Vagina (tissue), 2 donors: ENCODE measurements around the gene ADGRF1. TPM values are rescaled to one million over a fixed set of nuclear protein-coding genes. Genes with fewer than 3 reads are reported as not detected.
A peak's percentile ranks its signal among the peaks of the same experiment; 100 is the strongest.
"Not testable (repeated sequence)": the region's sequence is repeated elsewhere in the genome, so short reads cannot be mapped to it uniquely, and the experiment has no call there.

Source experiments
- DNase-seq, 2 donors: peaks; one replicate each; pipeline ENCODE4 v3.0.0-alpha.2; 2017; ENCODE audit errors: extremely low spot score in 2 of 2
- H3K27ac ChIP-seq: fragments of 200-600 bp; sonication (generic); one replicate; pipeline ENCODE4 v1.5.1; 2019
- H3K27me3 ChIP-seq: fragments of 200-600 bp; sonication (generic); one replicate; pipeline ENCODE4 v1.5.1; 2019
- H3K36me3 ChIP-seq, 2 donors: fragments of 200-600 bp; sonication (generic); one replicate each; pipeline ENCODE4 v1.5.1; 2017 to 2019
- H3K4me1 ChIP-seq: fragments of 200-600 bp; sonication (generic); one replicate; pipeline ENCODE4 v1.5.1; 2019
- H3K4me3 ChIP-seq, 2 donors: fragments of 200-600 bp; sonication (generic); 1 replicate in 1 of 2; 2 replicates in 1 of 2; pipeline ENCODE4 v1.5.1; 2016 to 2019
- H3K9me3 ChIP-seq: fragments of 200-600 bp; sonication (generic); one replicate; pipeline ENCODE4 v1.5.1; 2019
- POLR2A ChIP-seq, 2 donors: fragments of 450-650 bp; IDR thresholded peaks; one replicate each; pipeline ENCODE4 v1.6.1; 2017; ENCODE audit warnings: antibody characterized with exemption in 2 of 2, mild to moderate bottlenecking in 2 of 2, moderate library complexity in 2 of 2
- POLR2AphosphoS5 ChIP-seq, 2 donors: sonication (generic); formaldehyde crosslinking; IDR thresholded peaks; one replicate each; pipeline ENCODE4 v1.9.0; 2017; ENCODE audit warnings: antibody characterized with exemption in 2 of 2, mild to moderate bottlenecking in 2 of 2, low read depth in 1 of 2; ENCODE audit not compliant: insufficient read depth in 1 of 2
- intact Hi-C: fragments of 100-400 bp; cut with DNase I; formaldehyde crosslinking; loops from one replicate; pipeline ENCODE4 v1.15.1; 2023
- total RNA-seq: library from RNA; depleted of rRNA; stranded (reverse); fragments of >200 nt; gene quantifications from one replicate; pipeline ENCODE4 v1.2.3, GENCODE V29; 2016
- TF ChIP-seq, protein P1 (sequence below), 3 experiments: fragments of 450-650 bp in 2 of 3; fragments of 200-600 bp in 1 of 3; sonication (generic) in 1 of 3; IDR thresholded peaks; one replicate each; pipeline ENCODE4 v1.5.1; 2017 to 2019; ENCODE audit warnings: antibody characterized with exemption in 3 of 3, mild to moderate bottlenecking in 2 of 3, moderate library complexity in 2 of 3

Gene ADGRF1
- total RNA-seq, 1 donor from 2014 or later, result 8.3 TPM

DNA sequence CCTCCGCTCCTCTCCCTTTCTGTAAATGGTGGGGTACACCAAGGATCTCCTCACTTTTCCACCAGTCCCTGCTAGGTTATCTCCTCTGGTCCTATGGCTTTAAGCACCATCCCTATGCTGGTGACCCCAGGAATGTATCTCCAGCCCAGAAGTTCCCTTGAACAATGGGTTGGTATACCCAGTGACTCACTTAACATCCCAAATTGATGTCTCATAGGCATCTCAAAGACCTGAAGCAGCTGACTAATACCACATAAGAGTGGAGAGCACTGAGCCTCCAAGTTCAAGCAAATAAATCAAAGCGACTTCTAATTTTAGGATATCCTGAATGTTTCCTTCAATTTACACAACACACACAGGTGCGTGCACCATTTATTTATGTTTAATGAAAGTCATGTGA is 48.3 kb downstream of the ADGRF1 start:
- no peaks in the 10 kb centered on the region for H3K9me3 ChIP-seq
- TF ChIP-seq, protein P1, sequence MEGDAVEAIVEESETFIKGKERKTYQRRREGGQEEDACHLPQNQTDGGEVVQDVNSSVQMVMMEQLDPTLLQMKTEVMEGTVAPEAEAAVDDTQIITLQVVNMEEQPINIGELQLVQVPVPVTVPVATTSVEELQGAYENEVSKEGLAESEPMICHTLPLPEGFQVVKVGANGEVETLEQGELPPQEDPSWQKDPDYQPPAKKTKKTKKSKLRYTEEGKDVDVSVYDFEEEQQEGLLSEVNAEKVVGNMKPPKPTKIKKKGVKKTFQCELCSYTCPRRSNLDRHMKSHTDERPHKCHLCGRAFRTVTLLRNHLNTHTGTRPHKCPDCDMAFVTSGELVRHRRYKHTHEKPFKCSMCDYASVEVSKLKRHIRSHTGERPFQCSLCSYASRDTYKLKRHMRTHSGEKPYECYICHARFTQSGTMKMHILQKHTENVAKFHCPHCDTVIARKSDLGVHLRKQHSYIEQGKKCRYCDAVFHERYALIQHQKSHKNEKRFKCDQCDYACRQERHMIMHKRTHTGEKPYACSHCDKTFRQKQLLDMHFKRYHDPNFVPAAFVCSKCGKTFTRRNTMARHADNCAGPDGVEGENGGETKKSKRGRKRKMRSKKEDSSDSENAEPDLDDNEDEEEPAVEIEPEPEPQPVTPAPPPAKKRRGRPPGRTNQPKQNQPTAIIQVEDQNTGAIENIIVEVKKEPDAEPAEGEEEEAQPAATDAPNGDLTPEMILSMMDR (IDR thresholded peaks at IDR 0.05), result no peak
- no peak for TF ChIP-seq POLR2A (IDR thresholded peaks at IDR 0.05)
- no peak for TF ChIP-seq POLR2AphosphoS5 (IDR thresholded peaks at IDR 0.05; ENCODE audit: insufficient read depth in 1 of 2, low read depth in 1 of 2)
- DNase-seq, result no peak
- no peaks in the 10 kb centered on the region for H3K27me3 ChIP-seq
- H3K4me1 ChIP-seq, result peaks cover 7% of the 10 kb centered on the region
- H3K4me3 ChIP-seq, result no peak overlapping the region
- H3K36me3 ChIP-seq, result no peaks in the 10 kb centered on the region
- no peak overlapping the region for H3K27ac ChIP-seq
- intact Hi-C loops, result loop anchor here (5.0 kb wide), 1 partner anchor 147 kb away; no protein-coding TSS in a partner anchor

- not testable (repeated sequence) for H3K4me3 ChIP-seq, H3K36me3 ChIP-seq, H3K4me1 ChIP-seq, H3K9me3 ChIP-seq, H3K27me3 ChIP-seq, H3K27ac ChIP-seq, DNase-seq
- intact Hi-C loops, result loop anchor here (5.0 kb wide), 1 partner anchor 145 kb away; no protein-coding TSS in a partner anchor
These were observed 49.7 kb downstream of the ADGRF1 start for GRCh38 chr6:46992391-46992790.

GRCh38 chr6:46990818-46991510 is 51.2 kb downstream of the ADGRF1 start:
- H3K4me3 ChIP-seq, DNase-seq, H3K27ac ChIP-seq, H3K4me1 ChIP-seq, H3K36me3 ChIP-seq, H3K27me3 ChIP-seq, H3K9me3 ChIP-seq: not testable (repeated sequence)
- intact Hi-C loops, result loop anchor here (5.0 kb wide), 1 partner anchor 144 kb away; no protein-coding TSS in a partner anchor
- TF ChIP-seq, protein P1 (IDR thresholded peaks at IDR 0.05), result peak; percentile 44 to 48 (median 48)

DNA sequence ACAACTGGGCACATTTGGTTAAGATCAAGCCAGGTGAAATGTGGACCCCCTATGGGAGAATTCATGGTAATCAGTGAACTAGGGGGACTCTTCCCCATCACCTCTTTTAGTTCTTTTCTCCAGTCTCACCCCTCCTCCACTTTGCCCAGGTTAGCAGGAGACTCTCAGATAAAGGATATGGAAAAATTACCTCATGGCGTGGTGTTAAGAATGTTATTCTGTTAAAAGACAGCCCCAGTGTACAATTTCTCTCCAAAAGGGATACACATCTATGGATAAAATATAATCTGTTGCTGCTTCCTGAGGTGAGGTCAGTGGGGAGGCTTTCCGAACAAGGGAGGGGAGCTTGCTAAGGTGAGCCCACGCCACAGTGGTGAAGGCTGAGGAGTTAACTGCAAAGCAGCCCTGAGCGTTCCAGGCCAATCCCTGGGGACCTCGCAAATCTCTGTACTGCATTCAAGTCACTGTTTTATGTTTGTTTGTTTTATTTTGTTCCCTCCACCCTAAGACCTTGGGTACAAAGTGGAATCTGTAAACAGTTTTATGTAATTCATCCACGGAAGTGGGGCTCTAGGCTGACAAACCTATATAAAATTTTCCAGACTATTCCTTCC is 52.0 kb downstream of the ADGRF1 start:
- TF ChIP-seq, protein P1 (IDR thresholded peaks at IDR 0.05), result no peak
- no peak for TF ChIP-seq POLR2AphosphoS5 (IDR thresholded peaks at IDR 0.05; ENCODE audit: insufficient read depth in 1 of 2, low read depth in 1 of 2)
- TF ChIP-seq POLR2A (IDR thresholded peaks at IDR 0.05), result no peak
- H3K36me3 ChIP-seq, result no peaks in the 10 kb centered on the region
- DNase-seq, result no peak
- peaks cover 7% of the 10 kb centered on the region for H3K4me1 ChIP-seq
- no peaks in the 10 kb centered on the region for H3K27me3 ChIP-seq
- H3K27ac ChIP-seq, result no peak overlapping the region
- intact Hi-C loops, result loop anchor here (5.0 kb wide), 1 partner anchor 143 kb away; no protein-coding TSS in a partner anchor
- no peaks in the 10 kb centered on the region for H3K9me3 ChIP-seq
- no peak overlapping the region for H3K4me3 ChIP-seq

DNA sequence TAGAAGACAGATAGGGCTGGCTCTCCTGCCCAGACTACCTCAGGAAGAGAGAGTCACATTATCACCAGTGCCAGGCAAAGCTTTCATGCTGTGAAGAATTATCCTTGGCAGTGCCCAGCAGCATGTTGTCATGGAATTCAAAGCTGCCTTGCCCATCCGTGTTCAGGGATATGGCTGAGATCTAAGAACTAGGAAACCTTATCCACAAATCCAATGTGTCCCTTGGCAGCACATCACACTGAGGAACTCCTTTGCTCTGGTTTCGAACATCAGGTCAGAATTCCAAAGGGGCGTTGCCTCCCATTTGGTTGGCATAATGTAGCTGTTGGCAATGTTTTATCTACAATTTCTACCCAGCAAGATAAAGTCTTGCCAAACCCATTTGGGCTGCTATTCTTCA is 52.7 kb downstream of the ADGRF1 start:
- H3K4me1 ChIP-seq, result peaks cover 7% of the 10 kb centered on the region
- DNase-seq, result no peak
- H3K4me3 ChIP-seq, result no peak overlapping the region
- H3K9me3 ChIP-seq, result no peaks in the 10 kb centered on the region
- TF ChIP-seq POLR2A (IDR thresholded peaks at IDR 0.05), result no peak
- peak in 1 of 2 donors; percentile 11 for TF ChIP-seq POLR2AphosphoS5 (IDR thresholded peaks at IDR 0.05; ENCODE audit: insufficient read depth in 1 of 2, low read depth in 1 of 2)
- intact Hi-C loops, result no loop called here
- no peaks in the 10 kb centered on the region for H3K36me3 ChIP-seq
- H3K27me3 ChIP-seq, result no peaks in the 10 kb centered on the region
- H3K27ac ChIP-seq, result no peak overlapping the region

- TF ChIP-seq POLR2AphosphoS5 (IDR thresholded peaks at IDR 0.05; ENCODE audit: insufficient read depth in 1 of 2, low read depth in 1 of 2) (no peak), POLR2A (IDR thresholded peaks at IDR 0.05) (no peak)
- TF ChIP-seq, protein P1 (IDR thresholded peaks at IDR 0.05), result no peak
- H3K9me3 ChIP-seq, result no peaks in the 10 kb centered on the region
These were observed 56.2 kb downstream of the ADGRF1 start for GRCh38 chr6:46985943-46986342.

More at GRCh38 chr6:46985943-46986342, 56.2 kb downstream of the ADGRF1 start:
- DNase-seq, result no peak
- no peak overlapping the region for H3K27ac ChIP-seq
- no peaks in the 10 kb centered on the region for H3K36me3 ChIP-seq
- H3K27me3 ChIP-seq, result no peaks in the 10 kb centered on the region
- intact Hi-C loops, result no loop called here
- peaks cover 13% of the 10 kb centered on the region for H3K4me1 ChIP-seq
- H3K4me3 ChIP-seq, result no peak overlapping the region
